SU-DHL-6 (cell line): ENCODE results near the gene PPP2R3B.

Experiments used
- EZH2phosphoT487 ChIP-seq: fragments of 200-600 bp; sonication (generic), shearing (Covaris generic); conservative IDR thresholded peaks from 2 replicates; pipeline ENCODE4 v1.6.1; 2018; ENCODE audit warnings: mild to moderate bottlenecking, antibody characterized with exemption, low read length, moderate library complexity, mixed read lengths
- TF ChIP-seq, protein P1 (sequence below): fragments of 200-600 bp; sonication (generic); IDR thresholded peaks from one replicate; pipeline ENCODE4 v1.5.1; 2017; ENCODE audit warnings: antibody characterized with exemption, mild to moderate bottlenecking, low read length, moderate library complexity; ENCODE audit not compliant: insufficient read depth, poor library complexity, severe bottlenecking

- TF ChIP-seq, protein P1, sequence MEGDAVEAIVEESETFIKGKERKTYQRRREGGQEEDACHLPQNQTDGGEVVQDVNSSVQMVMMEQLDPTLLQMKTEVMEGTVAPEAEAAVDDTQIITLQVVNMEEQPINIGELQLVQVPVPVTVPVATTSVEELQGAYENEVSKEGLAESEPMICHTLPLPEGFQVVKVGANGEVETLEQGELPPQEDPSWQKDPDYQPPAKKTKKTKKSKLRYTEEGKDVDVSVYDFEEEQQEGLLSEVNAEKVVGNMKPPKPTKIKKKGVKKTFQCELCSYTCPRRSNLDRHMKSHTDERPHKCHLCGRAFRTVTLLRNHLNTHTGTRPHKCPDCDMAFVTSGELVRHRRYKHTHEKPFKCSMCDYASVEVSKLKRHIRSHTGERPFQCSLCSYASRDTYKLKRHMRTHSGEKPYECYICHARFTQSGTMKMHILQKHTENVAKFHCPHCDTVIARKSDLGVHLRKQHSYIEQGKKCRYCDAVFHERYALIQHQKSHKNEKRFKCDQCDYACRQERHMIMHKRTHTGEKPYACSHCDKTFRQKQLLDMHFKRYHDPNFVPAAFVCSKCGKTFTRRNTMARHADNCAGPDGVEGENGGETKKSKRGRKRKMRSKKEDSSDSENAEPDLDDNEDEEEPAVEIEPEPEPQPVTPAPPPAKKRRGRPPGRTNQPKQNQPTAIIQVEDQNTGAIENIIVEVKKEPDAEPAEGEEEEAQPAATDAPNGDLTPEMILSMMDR = no peak
- TF ChIP-seq EZH2phosphoT487 = no peak
These were observed 50.5 kb downstream of the PPP2R3B start for GRCh38 chrX:336227-336626.
